Effector memory CD4-positive, alpha-beta T cell (primary cell): ENCODE data around the gene ZGPAT.

Experiments used
- DNase-seq, 3 donors: peaks; one replicate each; pipeline ENCODE4 v3.0.0-alpha.2; 2020
- H3K27ac ChIP-seq: 2 replicates; pipeline ENCODE4 v1.7.0; 2013; ENCODE audit warnings: mild to moderate bottlenecking, low read length, moderate library complexity; ENCODE audit not compliant: insufficient read depth, poor library complexity, severe bottlenecking
- H3K27me3 ChIP-seq: replicated peaks from 2 replicates; pipeline ENCODE4 v1.7.0; 2013; ENCODE audit warnings: mild to moderate bottlenecking, low read length; ENCODE audit not compliant: insufficient read depth, control insufficient read depth, poor library complexity, severe bottlenecking
- H3K36me3 ChIP-seq: 2 replicates; pipeline ENCODE4 v1.7.0; 2013; ENCODE audit warnings: mild to moderate bottlenecking, low read length, moderate library complexity; ENCODE audit not compliant: control insufficient read depth, insufficient read depth
- H3K4me1 ChIP-seq: 2 replicates; pipeline ENCODE4 v1.7.0; 2013; ENCODE audit warnings: low read length, mild to moderate bottlenecking; ENCODE audit not compliant: control insufficient read depth, insufficient read depth, poor library complexity, severe bottlenecking
- H3K4me3 ChIP-seq: 2 replicates; pipeline ENCODE4 v1.7.0; 2013; ENCODE audit warnings: low read length, low read depth, mild to moderate bottlenecking; ENCODE audit not compliant: insufficient read depth, poor library complexity, severe bottlenecking
- H3K9me3 ChIP-seq: 2 replicates; pipeline ENCODE4 v1.7.0; 2013; ENCODE audit warnings: mild to moderate bottlenecking, low read length, moderate library complexity; ENCODE audit not compliant: control insufficient read depth

The ZGPAT gene

DNA sequence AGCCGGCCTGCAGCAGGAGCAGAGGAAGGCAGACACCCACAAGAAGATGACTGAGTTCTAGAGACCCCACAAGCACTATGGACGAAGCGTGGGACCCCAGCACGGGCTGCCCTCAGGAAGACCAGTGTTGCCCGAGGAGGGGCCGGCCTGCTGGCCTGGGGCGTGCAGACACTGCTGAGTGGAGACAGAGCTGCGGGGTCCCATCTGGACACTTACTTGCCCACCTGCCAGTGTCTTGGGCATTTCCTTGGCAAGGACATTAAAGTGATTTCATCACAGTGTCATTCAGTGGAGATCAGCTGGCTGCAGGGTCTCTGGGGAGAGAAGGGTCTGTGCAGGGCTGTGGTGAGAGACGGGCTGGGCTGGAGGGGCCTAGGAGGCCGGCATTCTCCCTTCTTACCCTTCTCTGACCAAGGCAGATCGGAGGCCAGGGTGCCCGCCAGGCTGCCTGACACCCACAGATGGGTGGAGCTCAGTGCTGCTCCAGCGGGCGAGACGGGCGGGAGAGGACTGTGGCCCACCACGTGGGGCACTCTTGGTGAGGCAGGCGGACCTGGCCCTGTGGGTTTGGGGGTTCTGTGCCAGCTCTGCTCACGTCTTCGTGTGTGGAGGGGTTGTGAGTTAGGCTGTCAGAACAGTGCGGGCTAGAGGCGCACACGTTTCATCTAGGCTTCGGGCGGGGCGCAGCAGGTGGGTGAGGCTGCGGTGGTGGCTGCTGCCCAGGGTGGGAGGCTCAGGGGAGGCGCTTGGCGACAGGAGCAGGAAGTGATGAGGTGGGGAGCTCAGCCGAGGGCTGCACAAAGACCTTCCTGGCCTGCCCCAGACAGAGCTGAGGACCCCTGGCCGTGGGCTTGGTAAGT, 28.2 kb downstream of the ZGPAT start, which contains the start of gene LIME1:
LIME1 (plus strand) TSS at position 806 of the 860 bp plus-strand sequence. CDS start 886 bp downstream, outside the sequence.
- Histone ChIP-seq H3K27ac (peak within 1 kb of the TSS; percentile 72), H3K4me3 (peak within 1 kb of the TSS; percentile 70), H3K9me3 (no peaks in the 10 kb centered on the region), H3K4me1 (peaks cover 34% of the 10 kb centered on the region), H3K36me3 (peaks cover 26% of the 10 kb centered on the region), H3K27me3 (no peaks in the 10 kb centered on the region)
- DNase-seq = peak; percentile 71 to 74 (median 71)

- H3K27me3 ChIP-seq = no peaks in the 10 kb centered on the region
- H3K27ac ChIP-seq = peak overlapping the region; percentile 72
- peaks cover 36% of the 10 kb centered on the region for H3K36me3 ChIP-seq
- H3K4me1 ChIP-seq = peaks cover 27% of the 10 kb centered on the region
- peak; percentile 52 to 63 (median 56) for DNase-seq
- H3K9me3 ChIP-seq = no peaks in the 10 kb centered on the region
- H3K4me3 ChIP-seq = peak overlapping the region; percentile 70
These were observed 29.3 kb downstream of the ZGPAT start for GRCh38 chr20:63736893-63737694.

- Histone ChIP-seq H3K27ac (peak overlapping the region; percentile 72), H3K4me3 (peak overlapping the region; percentile 70), H3K27me3 (no peaks in the 10 kb centered on the region), H3K36me3 (peaks cover 41% of the 10 kb centered on the region), H3K9me3 (no peaks in the 10 kb centered on the region), H3K4me1 (peaks cover 27% of the 10 kb centered on the region)
- no peak for DNase-seq
These were observed 29.8 kb downstream of the ZGPAT start for GRCh38 chr20:63737695-63737944.

DNA sequence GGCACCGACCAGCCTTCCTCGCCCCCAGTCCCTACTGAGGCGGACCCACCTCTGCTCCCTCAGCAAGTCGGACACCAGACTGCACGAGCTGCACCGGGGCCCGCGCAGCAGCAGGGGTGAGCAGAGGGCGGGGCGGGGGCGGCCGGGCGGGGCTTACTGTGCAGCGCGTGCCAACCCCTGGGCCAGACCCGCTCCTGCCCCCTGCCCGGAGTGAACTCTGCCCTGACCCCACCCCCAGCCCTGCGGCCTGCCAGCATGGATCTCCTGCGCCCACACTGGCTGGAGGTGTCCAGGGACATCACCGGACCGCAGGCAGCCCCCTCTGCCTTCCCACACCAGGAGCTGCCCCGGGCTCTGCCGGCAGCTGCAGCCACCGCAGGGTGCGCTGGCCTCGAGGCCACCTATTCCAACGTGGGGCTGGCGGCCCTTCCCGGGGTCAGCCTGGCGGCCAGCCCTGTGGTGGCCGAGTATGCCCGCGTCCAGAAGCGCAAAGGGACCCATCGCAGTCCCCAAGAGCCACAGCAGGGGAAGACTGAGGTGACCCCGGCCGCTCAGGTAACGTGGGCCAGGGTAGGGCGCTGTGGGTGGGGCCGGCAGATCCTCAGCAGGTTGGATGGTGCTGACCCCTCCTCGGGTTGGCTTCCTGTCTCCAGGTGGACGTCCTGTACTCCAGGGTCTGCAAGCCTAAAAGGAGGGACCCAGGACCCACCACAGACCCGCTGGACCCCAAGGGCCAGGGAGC, 30.3 kb downstream of the ZGPAT start:
- DNase-seq = peak in 1 of 3 donors; percentile 27
- Histone ChIP-seq H3K27ac (peak overlapping the region; percentile 72), H3K4me3 (peak overlapping the region; percentile 70), H3K27me3 (no peaks in the 10 kb centered on the region), H3K4me1 (peaks cover 27% of the 10 kb centered on the region), H3K9me3 (no peaks in the 10 kb centered on the region), H3K36me3 (peaks cover 45% of the 10 kb centered on the region)

GRCh38 chr20:63738687-63739129, 30.9 kb downstream of the ZGPAT start:
- H3K27ac ChIP-seq = peak overlapping the region; percentile 45

GRCh38 chr20:63739130-63740069, 31.6 kb downstream of the ZGPAT start, which contains the start of gene SLC2A4RG:
Gene SLC2A4RG, plus strand, starts transcription at chr20:63739776. Its CDS starts 137 bp downstream, at chr20:63739913.
- no peaks in the 10 kb centered on the region for H3K9me3 ChIP-seq
- H3K27me3 ChIP-seq = no peaks in the 10 kb centered on the region
- H3K27ac ChIP-seq = peak within 1 kb of the TSS; percentile 67
- DNase-seq = peak; percentile 53 to 68 (median 58)
- peaks cover 27% of the 10 kb centered on the region for H3K4me1 ChIP-seq
- peaks cover 39% of the 10 kb centered on the region for H3K36me3 ChIP-seq
- H3K4me3 ChIP-seq = peak within 1 kb of the TSS; percentile 70

More at GRCh38 chr20:63738687-63739129, 30.9 kb downstream of the ZGPAT start:
- Histone ChIP-seq H3K36me3 (peaks cover 46% of the 10 kb centered on the region), H3K4me3 (peak overlapping the region; percentile 70), H3K4me1 (peaks cover 27% of the 10 kb centered on the region), H3K27me3 (no peaks in the 10 kb centered on the region), H3K9me3 (no peaks in the 10 kb centered on the region)
- peak in 2 of 3 donors; percentile 29 to 32 for DNase-seq

GRCh38 chr20:63740070-63740626, 32.3 kb downstream of the ZGPAT start:
- Histone ChIP-seq H3K27me3 (no peaks in the 10 kb centered on the region), H3K27ac (peak overlapping the region; percentile 67), H3K4me1 (peaks cover 27% of the 10 kb centered on the region), H3K36me3 (peaks cover 31% of the 10 kb centered on the region), H3K9me3 (no peaks in the 10 kb centered on the region), H3K4me3 (peak overlapping the region; percentile 66)
- DNase-seq = peak; percentile 45 to 64 (median 52)

DNA sequence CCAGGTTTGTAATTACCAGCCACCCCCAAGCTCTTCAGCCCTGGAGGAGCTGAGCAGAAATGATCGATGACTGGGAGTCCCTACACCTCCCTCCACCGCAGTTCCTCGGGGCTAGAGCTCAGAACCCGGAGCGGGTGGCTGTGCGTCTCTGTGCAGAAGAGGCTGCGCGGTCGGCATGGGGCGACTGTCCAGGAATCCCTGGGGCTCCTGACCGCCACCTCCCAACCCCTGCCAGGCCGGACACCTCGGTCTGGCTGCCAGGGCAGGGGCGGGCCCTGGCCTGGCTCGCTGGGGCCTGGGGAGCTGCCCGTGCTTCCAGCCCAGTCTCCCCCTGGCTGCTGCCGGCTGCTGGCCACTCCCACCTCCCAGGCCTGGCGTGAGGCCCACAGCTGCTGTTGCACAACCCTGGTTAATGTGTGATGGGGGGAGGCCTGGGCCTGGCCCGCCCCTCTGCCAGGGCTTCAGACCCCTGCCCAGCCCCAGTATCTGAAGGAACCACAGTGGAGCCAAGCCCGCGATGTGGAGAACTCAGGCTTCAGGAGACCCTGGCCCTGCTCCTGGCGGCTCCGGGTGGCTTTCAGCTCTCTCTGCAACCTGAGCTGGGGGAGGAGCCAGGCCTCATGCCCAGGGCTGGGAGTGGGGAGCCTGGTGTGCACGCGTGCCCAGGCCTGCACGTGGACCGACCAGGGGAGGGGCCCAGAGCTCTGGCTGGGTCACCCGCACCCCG, 33.0 kb downstream of the ZGPAT start:
- Histone ChIP-seq H3K4me1 (peaks cover 26% of the 10 kb centered on the region), H3K9me3 (no peaks in the 10 kb centered on the region), H3K27me3 (no peaks in the 10 kb centered on the region), H3K36me3 (peaks cover 25% of the 10 kb centered on the region), H3K4me3 (peak overlapping the region; percentile 66), H3K27ac (peak overlapping the region; percentile 67)
- no peak for DNase-seq
